ENCODE results near the gene ZCCHC4. TPM values are rescaled to one million over a fixed set of nuclear protein-coding genes. Genes with fewer than 3 reads are reported as not detected.
A peak's percentile ranks its signal among the peaks of the same experiment; 100 is the strongest.

The ZCCHC4 gene
- polyA plus RNA-seq (ENCODE audit: insufficient read length in 12 of 12), result 10 to 100 TPM in 9 of 12 donors, 1 to 10 TPM in 2, not detected in 1; 8.1 to 18.5 (median 12.4) TPM
- long read RNA-seq, donor 1, partial matches to known transcripts, result 0 of 2 reads
- long read RNA-seq, donor 1, other reads (novel, unspliced or antisense), result 0 of 2 reads
- long read RNA-seq, donor 2, partial matches to known transcripts, result 0 of 2 reads
- long read RNA-seq, donor 2, other reads (novel, unspliced or antisense), result 0 of 2 reads
- long read RNA-seq, donor 3, result 0 reads
- long read RNA-seq, donor 4, result 0 reads
- long read RNA-seq, donor 5, partial matches to known transcripts, result 0 of 3 reads
- long read RNA-seq, donor 5, other reads (novel, unspliced or antisense), result 0 of 3 reads
- long read RNA-seq, donor 6, result 0 reads
- long read RNA-seq, donor 7, partial matches to known transcripts, result 0 of 1 reads
- long read RNA-seq, donor 7, other reads (novel, unspliced or antisense), result 0 of 1 reads
- long read RNA-seq, donor 8, result 0 reads
- long read RNA-seq, donor 9, result 0 reads
- long read RNA-seq, donor 10, result 0 reads
- long read RNA-seq, donor 11, partial matches to known transcripts, result 0 of 1 reads
- long read RNA-seq, donor 11, other reads (novel, unspliced or antisense), result 0 of 1 reads

DNA sequence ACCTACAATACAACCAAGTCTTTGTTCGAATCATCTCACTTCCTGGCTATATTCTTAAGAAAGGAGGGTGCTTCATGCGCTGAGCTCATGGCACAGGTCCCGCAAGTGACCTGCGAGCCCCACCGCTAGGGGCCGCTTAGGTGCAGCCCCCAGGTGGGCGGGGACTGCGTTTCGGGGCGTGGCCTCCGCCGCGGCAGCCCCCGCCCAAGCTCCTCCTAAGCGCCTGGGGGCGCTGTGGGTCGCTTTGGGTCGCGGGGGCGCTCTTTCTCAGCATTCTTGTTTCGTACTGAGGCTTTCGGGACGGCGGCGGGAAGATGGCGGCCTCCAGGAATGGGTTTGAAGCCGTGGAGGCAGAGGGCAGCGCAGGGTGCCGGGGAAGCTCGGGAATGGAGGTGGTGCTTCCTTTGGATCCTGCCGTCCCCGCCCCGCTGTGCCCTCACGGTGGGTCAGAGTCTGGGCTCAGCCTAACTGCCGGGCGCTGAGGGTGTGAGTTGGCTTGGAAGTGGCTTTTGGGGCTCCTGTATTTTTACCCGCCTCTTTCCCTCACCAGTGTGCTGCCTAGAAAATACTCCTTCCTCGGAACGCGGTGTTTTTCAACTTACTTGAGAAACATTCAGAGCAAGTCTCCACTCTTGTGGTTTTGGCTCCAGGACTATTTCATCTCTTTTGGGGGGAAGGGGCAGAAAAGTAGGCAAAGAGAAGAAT lies at the start of gene ZCCHC4:
ZCCHC4 (plus strand) TSS at position 279 of the 705 bp plus-strand sequence; CDS start at position 315, 36 bp downstream.
- peak; percentile 93 for DNase-seq

- DNase-seq, result no peak
These were observed 40.7 kb upstream of the ZCCHC4 start for GRCh38 chr4:25271866-25272265.

DNA sequence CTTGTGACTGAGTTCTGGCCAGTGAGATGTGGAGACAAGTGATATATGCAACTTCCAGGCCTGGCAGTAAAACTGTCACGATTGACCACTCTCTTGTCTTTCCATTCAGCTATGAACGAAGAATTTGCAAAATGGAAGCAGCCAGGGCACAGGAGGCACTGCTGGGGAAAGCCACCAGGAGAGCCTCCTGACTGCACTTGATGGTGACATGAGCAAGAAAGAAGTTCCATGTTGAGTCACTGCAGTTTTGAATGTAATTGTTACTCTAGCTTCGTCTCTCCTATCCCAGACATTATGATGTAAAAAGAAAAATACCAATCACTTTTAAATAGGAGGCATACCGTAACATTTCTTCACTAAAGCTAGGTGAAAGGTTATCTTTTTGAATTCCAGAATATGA lies 32.4 kb upstream of the ZCCHC4 start:
- no peak for DNase-seq

GRCh38 chr4:25283948-25284347 lies 28.6 kb upstream of the ZCCHC4 start:
- no peak for DNase-seq

DNA sequence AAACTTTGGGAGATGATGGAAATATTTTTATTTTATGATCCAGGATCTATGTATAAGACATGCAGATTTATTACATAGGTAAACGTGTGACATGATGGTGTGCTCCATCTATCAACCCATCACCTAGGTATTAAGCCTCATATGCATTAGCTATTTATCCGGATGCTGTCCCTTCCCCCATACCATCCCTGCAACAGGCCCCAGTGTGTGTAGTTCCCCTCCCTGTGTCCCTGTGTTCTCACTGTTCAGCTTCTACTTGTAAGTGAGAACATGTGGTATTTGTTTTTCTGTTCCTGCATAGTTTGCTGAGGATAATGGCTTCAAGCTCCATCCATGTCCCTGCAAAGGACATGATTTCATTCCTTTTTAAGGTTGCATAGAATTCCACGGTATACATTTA lies 28.1 kb upstream of the ZCCHC4 start:
- DNase-seq, result no peak

DNA sequence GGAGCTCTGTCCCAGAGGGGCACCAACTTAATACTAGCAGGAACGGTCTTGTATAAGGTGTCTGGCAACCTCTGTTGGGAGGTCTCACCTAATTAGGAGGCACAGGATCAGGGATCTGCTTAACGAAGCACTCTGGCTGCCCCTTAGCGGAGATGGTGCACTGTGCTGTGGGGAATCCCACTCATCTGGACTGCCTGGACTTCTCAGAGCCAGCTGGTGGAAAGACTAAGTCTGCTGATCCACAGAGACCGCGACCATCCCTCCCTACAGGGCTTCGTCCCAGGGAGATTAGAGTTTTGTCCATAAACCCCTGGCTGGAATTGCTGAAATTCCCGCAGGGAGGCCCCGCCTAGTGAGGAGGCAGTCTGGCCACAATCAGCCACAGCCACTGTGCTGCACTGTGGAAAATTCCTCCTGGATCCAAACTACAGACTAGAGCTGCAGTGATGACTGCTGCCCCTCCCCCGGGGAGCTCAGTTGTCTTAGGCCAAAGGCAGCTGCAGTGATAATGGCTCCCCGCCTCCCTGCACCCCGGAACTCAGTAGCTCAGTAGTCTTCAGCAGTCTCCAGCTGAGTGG lies 22.0 kb upstream of the ZCCHC4 start:
- no peak for DNase-seq

- DNase-seq, result no peak
These were observed 21.3 kb upstream of the ZCCHC4 start for GRCh38 chr4:25291158-25291733.

GRCh38 chr4:25297528-25298242 lies 14.9 kb upstream of the ZCCHC4 start:
- DNase-seq, result no peak

DNA sequence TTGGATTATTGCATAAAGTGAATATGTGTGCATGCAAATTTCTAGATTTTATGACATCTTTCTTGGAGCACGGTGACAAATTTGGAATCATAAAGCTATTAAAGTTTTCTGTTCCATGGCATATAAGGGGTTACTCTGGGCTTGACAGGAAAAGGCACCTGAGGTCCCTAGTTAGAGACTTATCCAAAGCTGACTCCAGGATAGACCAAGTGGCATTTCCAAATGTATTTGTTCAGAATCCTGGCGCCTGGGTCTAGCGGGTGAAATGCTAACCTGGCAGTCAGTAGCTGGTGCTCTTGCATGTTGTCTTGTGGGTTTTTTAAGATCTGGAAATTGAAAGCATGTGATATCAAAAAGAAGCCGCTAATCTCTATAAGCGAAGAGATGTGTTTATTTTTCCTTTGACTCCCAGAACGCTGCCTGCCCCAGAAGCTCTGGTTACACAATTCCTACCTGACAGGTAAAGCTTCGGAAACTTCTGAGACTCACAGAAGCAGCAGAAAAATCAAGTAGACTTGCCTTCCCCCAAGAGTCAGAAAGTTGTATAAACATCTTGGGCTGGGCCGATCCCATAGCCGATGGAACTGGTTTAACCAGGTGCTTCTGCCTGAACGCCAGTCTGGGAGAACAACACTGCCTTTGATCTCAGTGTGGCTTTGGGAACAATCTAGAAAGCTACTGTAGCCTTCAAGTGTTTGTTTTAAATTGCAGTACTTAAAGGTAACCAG lies 12.9 kb upstream of the ZCCHC4 start:
- no peak for DNase-seq

GRCh38 chr4:25301471-25301870 lies 11.1 kb upstream of the ZCCHC4 start:
- no peak for DNase-seq

GRCh38 chr4:25302626-25303025 lies 9.9 kb upstream of the ZCCHC4 start:
- DNase-seq, result no peak

GRCh38 chr4:25303578-25303977 lies 9.0 kb upstream of the ZCCHC4 start:
- no peak for DNase-seq

- DNase-seq, result no peak
These were observed 6.0 kb upstream of the ZCCHC4 start for GRCh38 chr4:25306518-25307057.

DNA sequence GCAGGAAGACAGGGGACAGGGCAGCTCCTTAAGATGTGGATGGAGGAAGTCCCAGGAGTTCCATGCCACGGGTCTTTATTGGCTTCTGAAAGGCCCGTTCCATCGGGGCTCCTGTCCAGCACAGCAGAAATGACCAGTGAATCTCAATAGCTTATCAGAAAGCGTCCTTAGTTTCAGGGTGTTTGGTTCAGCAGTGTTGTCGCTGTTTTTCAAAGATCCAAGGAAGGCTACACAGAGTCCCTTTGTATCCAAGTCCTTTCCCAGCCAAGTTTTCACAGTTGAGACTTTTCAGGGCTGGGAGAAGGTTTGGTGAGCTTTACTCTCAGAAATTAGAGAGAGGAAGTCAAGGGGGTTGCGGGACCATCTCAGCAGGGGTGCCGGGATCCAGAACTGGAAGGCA lies 5.0 kb upstream of the ZCCHC4 start:
- DNase-seq, result no peak

GRCh38 chr4:25308306-25308705 lies 4.3 kb upstream of the ZCCHC4 start:
- no peak for DNase-seq

DNA sequence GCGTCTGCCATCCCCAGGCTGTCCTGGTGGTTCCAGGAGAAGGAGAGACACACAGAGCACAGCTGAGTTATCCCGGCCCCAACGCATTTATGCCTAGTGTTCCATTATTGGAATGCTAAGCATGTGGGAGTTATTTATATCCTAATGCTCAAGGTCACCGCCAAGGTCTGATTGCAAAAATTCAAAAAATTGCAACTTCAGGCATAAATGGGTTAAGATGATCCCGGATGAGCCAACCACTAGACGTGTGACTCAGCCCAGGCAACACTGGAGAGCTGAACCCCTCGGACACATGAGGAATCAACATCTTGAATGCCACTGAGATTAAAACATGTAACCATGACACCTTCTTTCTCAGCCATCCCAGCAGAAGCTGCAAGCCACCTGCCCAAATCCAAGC lies 3.8 kb upstream of the ZCCHC4 start:
- DNase-seq, result no peak

GRCh38 chr4:25310066-25310802 lies 2.3 kb upstream of the ZCCHC4 start:
- DNase-seq, result no peak

- no peak for DNase-seq
These were observed 1.8 kb upstream of the ZCCHC4 start for GRCh38 chr4:25310803-25311166.

GRCh38 chr4:25313201-25313895 lies 774 bp downstream of the ZCCHC4 start:
- DNase-seq, result no peak

Data from muscle of arm (tissue), 14 donors.